ENCODE results near the gene CHID1.

The CHID1 gene

GRCh38 chr11:818396-819128 is 92.0 kb downstream of the CHID1 start, which contains the start of gene PNPLA2:
TSS of gene PNPLA2 (plus strand) at chr11:818914. CDS start at chr11:819719, 805 bp downstream.
- Histone ChIP-seq H3K9me3 (ENCODE audit: control insufficient read depth in 1 of 2, low read length in 2 of 2) (no peaks in the 10 kb centered on the region), H3K36me3 (ENCODE audit: control insufficient read depth in 1 of 2, insufficient read depth in 2 of 2, low read length in 2 of 2) (peaks cover 0 to 9% of the 10 kb centered on the region in 2 donors), H3K27me3 (ENCODE audit: control insufficient read depth in 1 of 2, insufficient read depth in 2 of 2, low read length in 2 of 2) (no peaks in the 10 kb centered on the region), H3K4me3 (ENCODE audit: low read depth in 1 of 2, low read length in 2 of 2) (peak within 1 kb of the TSS; percentile 75 to 87), H3K4me1 (ENCODE audit: control insufficient read depth in 1 of 2, insufficient read depth in 2 of 2, low read length in 2 of 2) (peaks cover 28 to 29% of the 10 kb centered on the region in 2 donors), H3K27ac (ENCODE audit: low read depth, low read length) (peak within 1 kb of the TSS; percentile 96), H3K9ac (ENCODE audit: low read depth in 1 of 2, low read length in 2 of 2) (peak within 1 kb of the TSS; percentile 79 to 88)

Data from duodenal mucosa (tissue), 2 donors.